Thoracic aorta (tissue), 2 donors: ENCODE results near the gene GADL1. TPM values are rescaled to one million over a fixed set of nuclear protein-coding genes. Genes with fewer than 3 reads are reported as not detected.

Source experiments
- ATAC-seq: fragments of 150-250 bp; one replicate; pipeline ENCODE4 v1.8.0; 2017; ENCODE audit warnings: low read depth; ENCODE audit not compliant: insufficient number of reproducible peaks, low FRiP score
- DNase-seq: peaks from one replicate; pipeline ENCODE4 v3.0.0-alpha.2; 2020; ENCODE audit warnings: low spot score
- H3K27ac ChIP-seq, 2 donors: fragments of 200-600 bp; sonication (generic); 1 replicate in 1 of 2; 2 replicates in 1 of 2; pipeline ENCODE4 v1.5.1; 2016; ENCODE audit warnings: mild to moderate bottlenecking in 2 of 2, moderate library complexity in 2 of 2
- H3K27me3 ChIP-seq: fragments of 200-600 bp; sonication (generic); replicated peaks from 2 replicates; pipeline ENCODE4 v1.6.0; 2016; ENCODE audit warnings: mild to moderate bottlenecking; ENCODE audit not compliant: insufficient read depth
- H3K36me3 ChIP-seq: fragments of 200-600 bp; sonication (generic); one replicate; pipeline ENCODE4 v1.5.1; 2016
- H3K4me1 ChIP-seq, 2 donors: fragments of 200-600 bp; sonication (generic); 1 replicate in 1 of 2; 2 replicates in 1 of 2; pipeline versions ENCODE4 v1.5.1 to v1.6.0; 2016; ENCODE audit warnings: low read depth in 2 of 2, mild to moderate bottlenecking in 1 of 2; ENCODE audit not compliant: control insufficient read depth in 1 of 2
- H3K4me3 ChIP-seq: fragments of 200-600 bp; sonication (generic); 2 replicates; pipeline ENCODE4 v1.5.1; 2016; ENCODE audit warnings: mild to moderate bottlenecking
- H3K9me3 ChIP-seq: fragments of 200-600 bp; sonication (generic); 2 replicates; pipeline ENCODE4 v1.5.1; 2016
- CTCF ChIP-seq: fragments of 200-600 bp; sonication (generic); IDR thresholded peaks from one replicate; pipeline ENCODE4 v1.5.1; 2019; ENCODE audit warnings: antibody characterized with exemption
- total RNA-seq, 2 donors: library from RNA; depleted of rRNA; stranded (reverse); fragments of >200 nt; gene quantifications; one replicate each; pipeline versions ENCODE4 v1.1.0 to v1.2.3, GENCODE V29; 2016

Gene GADL1
- total RNA-seq, 2 donors from 2014 or later: 0.27 to 1.1 TPM

- no peak overlapping the region for H3K27ac ChIP-seq
- no peak overlapping the region for H3K4me3 ChIP-seq
- peaks cover 6 to 37% of the 10 kb centered on the region in 2 donors for H3K4me1 ChIP-seq
- TF ChIP-seq CTCF: no peak
- DNase-seq (no peak), ATAC-seq (no peak)
- no peaks in the 10 kb centered on the region for H3K27me3 ChIP-seq
- no peaks in the 10 kb centered on the region for H3K9me3 ChIP-seq
- H3K36me3 ChIP-seq: peaks cover 9% of the 10 kb centered on the region
Measured at GRCh38 chr3:30696403-30696819, 198.1 kb downstream of the GADL1 start.

GRCh38 chr3:30695302-30696061 is 199.0 kb downstream of the GADL1 start:
- TF ChIP-seq CTCF: no peak
- Histone ChIP-seq H3K4me3 (no peak overlapping the region), H3K27me3 (no peaks in the 10 kb centered on the region), H3K4me1 (peaks cover 6 to 47% of the 10 kb centered on the region in 2 donors), H3K27ac (no peak overlapping the region), H3K9me3 (no peaks in the 10 kb centered on the region), H3K36me3 (peaks cover 9% of the 10 kb centered on the region)
- no peak for DNase-seq
- no peak for ATAC-seq

- no peak overlapping the region for H3K27ac ChIP-seq
Measured at GRCh38 chr3:30694668-30695067, 199.8 kb downstream of the GADL1 start.

GRCh38 chr3:30694148-30694547 is 200.3 kb downstream of the GADL1 start:
- no peak overlapping the region for H3K27ac ChIP-seq
- ATAC-seq (no peak), DNase-seq (no peak)
- H3K36me3 ChIP-seq: peaks cover 9% of the 10 kb centered on the region
- no peaks in the 10 kb centered on the region for H3K9me3 ChIP-seq
- no peaks in the 10 kb centered on the region for H3K27me3 ChIP-seq
- no peak overlapping the region for H3K4me3 ChIP-seq
- TF ChIP-seq CTCF: no peak
- H3K4me1 ChIP-seq: peaks cover 15 to 60% of the 10 kb centered on the region in 2 donors

More at GRCh38 chr3:30694668-30695067, 199.8 kb downstream of the GADL1 start:
- TF ChIP-seq CTCF: no peak
- DNase-seq: no peak
- Histone ChIP-seq H3K9me3 (no peaks in the 10 kb centered on the region), H3K4me3 (no peak overlapping the region), H3K4me1 (peaks cover 10 to 55% of the 10 kb centered on the region in 2 donors), H3K27me3 (no peaks in the 10 kb centered on the region), H3K36me3 (peaks cover 9% of the 10 kb centered on the region)
- no peak for ATAC-seq

GRCh38 chr3:30693470-30694120 is 200.9 kb downstream of the GADL1 start:
- Histone ChIP-seq H3K4me1 (peaks cover 20 to 65% of the 10 kb centered on the region in 2 donors), H3K36me3 (peaks cover 11% of the 10 kb centered on the region), H3K9me3 (no peaks in the 10 kb centered on the region), H3K4me3 (no peak overlapping the region), H3K27me3 (no peaks in the 10 kb centered on the region), H3K27ac (no peak overlapping the region)
- TF ChIP-seq CTCF: peak; percentile 82
- no peak for DNase-seq
- no peak for ATAC-seq
